Measurements from ENCODE around the gene SQSTM1.

DNA sequence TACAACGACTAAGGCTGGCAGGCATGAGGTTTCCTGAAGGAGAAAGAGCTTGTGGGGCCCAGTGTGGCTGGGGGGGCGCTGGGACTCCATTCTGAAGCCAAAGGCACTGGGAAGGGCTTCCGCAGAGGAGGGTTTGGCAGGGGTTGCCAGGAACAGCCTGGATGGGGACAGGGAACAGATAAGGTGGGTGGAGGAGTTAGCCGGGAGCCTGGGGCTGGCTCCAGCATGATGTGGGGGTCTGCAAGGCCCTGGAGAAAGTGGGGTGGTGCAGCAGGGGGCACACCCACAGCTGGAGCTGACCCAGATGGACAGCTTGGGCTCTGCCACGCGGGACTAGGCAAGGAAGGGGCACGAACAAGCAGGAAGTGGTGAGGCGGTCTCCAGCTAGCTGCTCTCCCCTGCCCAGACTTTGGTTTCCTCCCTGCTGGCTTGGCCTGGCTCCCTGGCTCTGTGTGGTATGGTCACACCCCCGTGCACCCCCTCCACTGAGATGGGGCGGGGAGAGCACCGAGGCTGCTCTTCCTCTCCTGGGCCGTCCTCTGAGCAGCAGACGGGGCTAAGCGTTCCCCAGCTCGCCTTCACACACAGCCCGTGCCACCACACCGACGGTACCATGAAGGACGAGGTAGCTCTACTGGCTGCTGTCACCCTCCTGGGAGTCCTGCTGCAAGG is 27.1 kb upstream of the SQSTM1 start, which contains the start of gene LTC4S:
- TF ChIP-seq EZH2 (IDR thresholded peaks at IDR 0.05; ENCODE audit: insufficient read depth, poor library complexity, severe bottlenecking): no peak
- TF ChIP-seq EZH2phosphoT487 (IDR thresholded peaks at IDR 0.05; ENCODE audit: insufficient read depth, low read depth): no peak

Data from GM23248 (cell line).